HG03439 (cell line): ENCODE data around the gene EED.
A peak's percentile ranks its signal among the peaks of the same experiment; 100 is the strongest.
"Not testable (repeated sequence)": the region's sequence is repeated elsewhere in the genome, so short reads cannot be mapped to it uniquely, and the experiment has no call there.

ENCODE experiments used
- ATAC-seq: cut with Tn5 transposase; IDR thresholded peaks from one replicate; pipeline ENCODE4 v1.9.1; 2021; ENCODE audit warnings: mild to moderate bottlenecking, moderate library complexity; ENCODE audit not compliant: unreplicated experiment

The EED gene

DNA sequence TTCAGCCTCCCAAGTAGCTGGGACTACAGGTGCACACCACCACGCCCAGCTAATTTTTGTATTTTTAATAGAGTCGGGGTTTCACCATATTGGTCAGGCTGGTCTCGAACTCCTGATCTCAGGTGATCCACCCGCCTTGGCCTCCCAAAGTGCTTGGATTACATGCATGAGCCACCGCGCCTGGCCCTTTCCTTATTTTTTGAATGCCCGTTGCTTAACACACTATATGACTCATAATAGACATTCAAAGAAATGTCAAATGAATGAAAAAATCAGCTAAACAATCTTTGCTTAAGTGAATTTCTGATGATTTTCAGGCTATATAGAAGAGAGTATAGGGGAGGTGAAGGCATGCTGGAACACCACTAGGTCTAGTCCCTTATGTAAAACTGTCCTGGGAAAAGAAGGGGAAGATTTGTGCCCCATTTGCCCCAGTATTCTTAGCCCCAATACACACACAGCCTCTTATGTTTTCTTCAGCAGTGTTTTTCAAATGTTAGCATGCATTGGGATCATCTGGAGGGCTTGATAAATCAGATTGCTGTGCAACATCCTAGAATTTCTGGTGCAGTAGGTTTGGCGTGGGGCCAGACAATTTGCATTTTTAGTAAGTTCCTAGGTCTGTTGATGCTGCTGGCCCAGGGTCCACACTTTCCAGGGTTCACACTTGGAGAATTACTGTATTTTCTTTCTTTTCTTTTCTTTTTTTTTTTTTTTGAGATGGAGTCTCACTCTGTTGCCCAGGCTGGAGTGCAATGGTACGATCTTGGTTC, 45.1 kb downstream of the EED start:
- ATAC-seq: not testable (repeated sequence)

DNA sequence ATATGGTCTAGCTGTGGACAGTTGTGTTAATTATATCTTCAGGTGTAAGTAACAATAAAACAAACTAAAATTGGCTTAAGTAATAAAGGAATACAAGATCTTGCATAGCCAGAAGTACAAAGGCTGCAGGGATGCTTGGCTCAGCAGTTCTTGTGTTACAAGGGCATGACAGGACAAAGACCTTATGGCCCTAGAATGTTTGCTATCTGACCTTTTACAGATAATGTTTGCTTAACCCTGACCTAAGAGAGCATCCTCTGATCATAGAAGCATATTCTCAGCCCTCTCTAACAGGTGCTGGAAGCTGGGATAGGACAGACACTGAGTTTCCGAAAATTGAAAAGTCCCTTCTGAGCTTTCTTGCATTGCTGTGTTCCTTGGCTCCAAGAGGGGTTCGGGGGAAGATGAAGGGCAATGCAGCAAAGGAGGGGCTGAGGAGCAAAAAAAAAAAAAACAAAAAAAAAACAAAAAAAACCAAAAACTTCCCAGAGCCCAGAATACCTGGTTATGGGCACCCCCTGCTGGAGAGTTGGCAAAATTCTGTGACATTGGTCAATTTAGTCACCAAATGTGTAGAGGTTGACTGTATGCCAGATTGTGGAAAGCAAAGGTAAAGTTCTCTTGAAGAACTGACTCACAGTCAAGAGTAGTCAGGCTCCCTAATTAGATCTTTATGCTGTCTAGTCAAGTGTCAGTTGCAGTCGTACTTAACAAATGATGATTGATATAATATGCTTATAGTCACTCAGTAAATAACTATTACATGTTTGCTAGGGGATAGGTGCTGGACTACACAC, 47.1 kb downstream of the EED start:
- peak; percentile 35 for ATAC-seq

DNA sequence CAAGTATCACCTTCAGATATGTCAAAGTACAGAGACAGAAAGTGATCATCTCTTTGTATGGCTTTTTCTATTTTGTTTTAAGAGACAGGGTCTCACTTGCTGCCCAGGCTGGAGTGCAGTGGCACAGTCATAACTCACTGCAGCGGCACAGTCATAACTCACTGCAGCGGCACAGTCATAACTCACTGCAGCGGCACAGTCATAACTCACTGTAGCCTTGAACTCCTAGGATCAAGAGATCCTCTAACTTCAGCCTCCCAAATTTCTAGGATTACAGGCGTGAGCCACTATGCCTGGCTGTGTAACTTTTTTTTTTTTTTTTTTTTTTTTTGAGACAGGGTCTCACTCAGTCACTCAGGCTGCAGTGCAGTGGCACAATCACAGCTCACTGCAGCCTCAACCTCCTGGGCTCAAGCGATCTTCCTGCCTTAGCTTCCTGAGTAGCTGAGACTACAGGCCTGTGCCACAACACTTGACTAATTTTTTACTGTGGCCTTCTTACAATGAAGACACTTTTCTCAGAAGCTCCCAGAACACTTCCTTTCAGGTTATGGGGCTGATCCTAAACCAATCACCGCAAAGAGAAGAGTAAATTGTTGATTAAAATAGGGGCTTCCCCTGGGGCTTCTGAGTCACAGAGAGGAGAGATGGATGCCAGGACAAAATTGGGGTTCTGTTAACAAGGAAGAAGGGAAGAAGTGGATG, 48.5 kb downstream of the EED start:
- peak; percentile 57 for ATAC-seq

DNA sequence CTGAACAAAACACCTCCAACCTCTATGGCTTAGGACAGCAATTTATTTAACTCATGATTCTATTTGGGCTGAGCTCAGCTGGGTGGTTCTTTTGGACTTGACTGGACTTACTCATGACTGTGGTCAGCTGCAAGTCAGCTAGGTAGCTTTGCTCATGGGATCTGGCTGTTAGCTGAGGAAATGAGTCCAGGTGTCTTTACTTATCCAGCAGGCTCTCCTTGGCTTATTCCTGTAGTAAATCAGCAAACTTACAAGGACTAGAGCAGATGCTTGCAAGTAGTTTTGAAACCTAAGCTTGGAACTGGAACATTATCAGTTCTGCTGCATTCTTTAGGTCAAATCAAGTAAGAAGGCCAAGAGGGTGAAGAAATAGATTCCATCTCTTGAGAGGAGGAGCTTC, 49.5 kb downstream of the EED start:
- no peak for ATAC-seq

DNA sequence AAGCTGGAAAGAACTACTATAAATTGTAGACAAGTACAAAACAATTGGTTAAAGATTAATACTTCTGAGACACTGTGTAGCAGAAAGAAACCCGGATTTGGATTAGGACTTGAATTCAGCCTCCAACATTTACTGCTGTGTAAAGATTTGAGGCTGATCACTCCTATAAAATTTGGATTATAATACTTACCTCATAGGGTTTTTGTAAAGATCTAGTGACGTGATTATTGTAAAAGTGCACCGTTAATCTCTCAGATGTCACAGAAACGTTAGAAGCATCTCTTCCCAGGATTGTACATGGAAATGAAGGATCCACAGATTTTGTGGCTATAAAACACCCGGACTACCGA, 57.2 kb downstream of the EED start:
- ATAC-seq: no peak

DNA sequence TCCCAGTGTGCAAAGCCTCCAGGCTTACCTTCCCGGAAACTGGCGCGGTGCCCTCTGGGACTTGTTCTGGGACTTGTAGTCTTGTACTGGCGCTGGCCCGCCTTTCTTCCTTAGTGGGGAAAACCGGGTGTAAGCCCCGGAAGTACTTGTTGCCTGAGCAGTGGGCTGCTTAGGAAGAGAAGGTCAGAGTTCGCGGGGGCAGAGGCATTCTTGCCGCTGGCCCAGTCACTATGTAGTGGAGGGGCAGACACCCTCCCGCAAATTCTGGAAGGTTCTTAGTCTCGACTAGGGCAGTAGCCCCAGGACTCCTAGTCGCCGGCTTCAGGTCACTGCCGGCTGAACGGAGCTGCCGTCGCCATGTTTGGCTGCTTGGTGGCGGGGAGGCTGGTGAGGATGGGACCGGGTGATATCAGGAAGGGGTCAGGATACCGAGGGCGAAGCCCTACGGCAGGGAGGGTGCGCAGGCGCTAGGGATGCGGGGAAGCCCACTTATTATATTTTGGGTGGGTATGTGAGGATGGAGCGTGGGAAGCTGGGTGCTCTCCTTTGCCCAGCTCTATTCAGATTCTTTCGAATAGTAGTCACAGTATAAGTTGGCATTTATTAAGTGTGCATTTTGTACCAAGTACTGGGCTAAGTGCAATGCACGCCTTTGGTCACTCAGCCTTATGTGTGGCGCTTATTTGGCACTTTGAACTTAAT, 57.7 kb downstream of the EED start, which contains the start of gene HIKESHI:
TSS of gene HIKESHI (plus strand) at position 149 of the 702 bp plus-strand sequence. CDS start at position 358, 209 bp downstream.
- ATAC-seq: peak; percentile 99

DNA sequence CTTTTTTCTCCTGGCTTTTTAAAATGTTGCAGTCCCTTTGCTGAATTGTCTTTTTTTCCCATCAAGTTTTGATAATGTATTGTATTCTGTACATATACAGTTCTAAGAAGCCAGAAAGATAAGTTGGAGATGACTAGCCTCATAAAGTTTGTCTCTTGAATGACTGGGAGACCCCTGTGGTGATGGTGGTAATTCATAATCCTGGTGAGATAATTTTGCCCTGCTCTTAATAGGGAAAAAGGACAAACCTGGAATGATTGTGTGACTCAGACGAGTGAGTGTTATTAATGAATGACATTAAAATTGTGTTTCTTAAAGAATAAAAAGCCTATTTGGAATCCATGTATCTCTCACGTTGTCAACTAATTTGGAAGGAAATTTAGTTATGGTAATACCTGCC, 58.7 kb downstream of the EED start:
- ATAC-seq: no peak

DNA sequence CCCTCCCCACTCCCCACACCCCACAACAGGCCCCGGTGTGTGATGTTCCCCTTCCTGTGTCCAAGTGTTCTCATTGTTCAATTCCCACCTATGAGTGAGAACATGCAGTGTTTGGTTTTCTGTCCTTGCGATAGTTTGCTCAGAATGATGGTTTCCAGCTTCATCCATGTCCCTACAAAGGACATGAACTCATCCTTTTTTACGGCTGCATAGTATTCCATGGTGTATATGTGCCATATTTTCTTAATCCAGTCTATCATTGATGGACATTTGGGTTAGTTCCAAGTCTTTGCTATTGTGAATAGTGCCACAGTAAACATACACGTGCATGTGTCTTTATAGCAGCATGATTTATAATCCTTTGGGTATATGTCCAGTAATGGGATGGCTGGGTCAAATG, 64.2 kb downstream of the EED start:
- ATAC-seq: not testable (repeated sequence)

DNA sequence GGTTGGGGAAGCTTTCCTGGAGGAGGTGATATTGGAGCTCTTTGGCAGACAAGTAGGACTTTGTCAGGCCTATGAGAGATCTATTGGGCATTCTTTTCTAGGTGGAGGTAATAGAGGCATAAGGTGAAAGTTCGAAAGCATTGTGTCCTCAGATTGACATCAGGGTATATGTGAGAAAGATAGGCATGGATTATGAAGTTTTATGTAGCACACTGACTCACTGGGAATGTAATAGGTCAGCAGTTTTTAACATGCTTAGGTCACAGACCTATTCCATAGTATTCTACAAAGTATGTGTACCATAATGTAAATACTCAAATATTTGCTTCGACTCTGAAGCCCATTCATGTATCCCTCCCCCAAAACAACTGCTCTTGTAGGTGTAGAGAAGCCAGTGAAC, 69.2 kb downstream of the EED start:
- ATAC-seq: no peak

DNA sequence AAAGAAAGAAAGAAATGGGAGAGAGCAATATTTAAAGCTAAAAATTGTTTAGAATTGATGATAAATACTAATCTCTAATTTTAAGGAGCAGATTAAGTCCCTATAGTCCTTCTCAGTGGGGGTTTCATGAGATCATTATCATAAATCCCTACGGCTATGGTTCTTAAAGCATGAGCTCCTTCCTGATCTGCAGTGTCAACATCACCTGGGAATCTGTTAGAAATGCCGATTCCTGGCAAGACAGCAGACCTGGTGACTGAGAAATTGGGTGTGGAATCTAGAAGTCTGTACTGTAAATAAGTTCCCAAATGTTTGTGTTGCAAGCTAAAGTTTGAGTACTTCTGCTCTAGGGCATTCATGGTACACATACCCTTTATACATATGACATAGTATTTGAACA, 70.1 kb downstream of the EED start:
- no peak for ATAC-seq
